Testis (tissue), 3 donors: ENCODE data around the gene PLCB1. TPM values are rescaled to one million over a fixed set of nuclear protein-coding genes. Genes with fewer than 3 reads are reported as not detected.

Experiments used
- DNase-seq: peaks from one replicate; pipeline ENCODE4 v3.0.0-alpha.2; 2019
- H3K27ac ChIP-seq, 2 donors: fragments of 200-600 bp; sonication (generic); one replicate each; pipeline ENCODE4 v1.5.1; 2019
- H3K27me3 ChIP-seq: fragments of 200-600 bp; sonication (generic); one replicate; pipeline ENCODE4 v1.5.1; 2019
- H3K36me3 ChIP-seq: fragments of 200-600 bp; sonication (generic); one replicate; pipeline ENCODE4 v1.5.1; 2017; ENCODE audit warnings: low read depth; ENCODE audit errors: missing control alignments
- H3K4me1 ChIP-seq: fragments of 200-600 bp; sonication (generic); one replicate; pipeline ENCODE4 v1.5.1; 2019
- H3K4me3 ChIP-seq, 2 donors: fragments of 200-600 bp; sonication (generic); one replicate each; pipeline ENCODE4 v1.5.1; 2017 to 2019
- H3K9me3 ChIP-seq: fragments of 200-600 bp; sonication (generic); one replicate; pipeline ENCODE4 v1.5.1; 2017
- POLR2A ChIP-seq: fragments of 450-650 bp; IDR thresholded peaks from one replicate; pipeline ENCODE4 v1.6.1; 2017; ENCODE audit warnings: antibody characterized with exemption, mild to moderate bottlenecking, moderate library complexity
- WGBS, 2 donors: methylation state at CpG; one replicate each; pipeline ENCODE4 v1.1.5; 2018; 5-methylcytosine and 5-hydroxymethylcytosine counted together
- intact Hi-C: fragments of 100-400 bp; cut with DNase I; formaldehyde crosslinking; loops from one replicate; pipeline ENCODE4 v1.15.1; 2023; ENCODE audit warnings: low total_unique reads
- polyA plus RNA-seq: library from polyadenylated mRNA; stranded (reverse); fragments of 350-450 nt; fragmentation: Illumina TruSeq; extraction: RNeasy Lipid Tissue Mini Kit (QIAGEN cat#74804); gene quantifications from one replicate; pipeline ENCODE4 v1.2.3, GENCODE V29; 2014; ENCODE audit warnings: low read depth, low replicate concordance; ENCODE audit not compliant: insufficient read depth
- total RNA-seq, 2 donors: library from RNA; depleted of rRNA; stranded (reverse); fragments of >200 nt; gene quantifications; one replicate each; pipeline ENCODE4 v1.2.3, GENCODE V29; 2016
- TF ChIP-seq, protein P1 (sequence below), 3 experiments: fragments of 450-650 bp in 2 of 3; fragments of 200-600 bp in 1 of 3; sonication (generic) in 1 of 3; IDR thresholded peaks; one replicate each; pipeline ENCODE4 v1.5.1; 2016 to 2019; ENCODE audit warnings: antibody characterized with exemption in 3 of 3, mild to moderate bottlenecking in 2 of 3, moderate library complexity in 1 of 3

PLCB1 gene
- total and polyA plus RNA-seq, 3 donors from 2014 or later: 3.1 to 9.8 (median 8.2) TPM

GRCh38 chr20:8519887-8520286, 387.8 kb downstream of the PLCB1 start:
- Histone ChIP-seq H3K4me3 (no peak overlapping the region), H3K27me3 (no peaks in the 10 kb centered on the region), H3K27ac (no peak overlapping the region), H3K9me3 (no peaks in the 10 kb centered on the region), H3K36me3 (no peaks in the 10 kb centered on the region), H3K4me1 (no peaks in the 10 kb centered on the region)
- WGBS, 2 donors: 84 to 86% methylated on average over 1 of the region's 1 CpG
- intact Hi-C loops: no loop called here
- DNase-seq: no peak
- TF ChIP-seq POLR2A: no peak
- TF ChIP-seq, protein P1, sequence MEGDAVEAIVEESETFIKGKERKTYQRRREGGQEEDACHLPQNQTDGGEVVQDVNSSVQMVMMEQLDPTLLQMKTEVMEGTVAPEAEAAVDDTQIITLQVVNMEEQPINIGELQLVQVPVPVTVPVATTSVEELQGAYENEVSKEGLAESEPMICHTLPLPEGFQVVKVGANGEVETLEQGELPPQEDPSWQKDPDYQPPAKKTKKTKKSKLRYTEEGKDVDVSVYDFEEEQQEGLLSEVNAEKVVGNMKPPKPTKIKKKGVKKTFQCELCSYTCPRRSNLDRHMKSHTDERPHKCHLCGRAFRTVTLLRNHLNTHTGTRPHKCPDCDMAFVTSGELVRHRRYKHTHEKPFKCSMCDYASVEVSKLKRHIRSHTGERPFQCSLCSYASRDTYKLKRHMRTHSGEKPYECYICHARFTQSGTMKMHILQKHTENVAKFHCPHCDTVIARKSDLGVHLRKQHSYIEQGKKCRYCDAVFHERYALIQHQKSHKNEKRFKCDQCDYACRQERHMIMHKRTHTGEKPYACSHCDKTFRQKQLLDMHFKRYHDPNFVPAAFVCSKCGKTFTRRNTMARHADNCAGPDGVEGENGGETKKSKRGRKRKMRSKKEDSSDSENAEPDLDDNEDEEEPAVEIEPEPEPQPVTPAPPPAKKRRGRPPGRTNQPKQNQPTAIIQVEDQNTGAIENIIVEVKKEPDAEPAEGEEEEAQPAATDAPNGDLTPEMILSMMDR (IDR thresholded peaks at IDR 0.05): no peak

DNA sequence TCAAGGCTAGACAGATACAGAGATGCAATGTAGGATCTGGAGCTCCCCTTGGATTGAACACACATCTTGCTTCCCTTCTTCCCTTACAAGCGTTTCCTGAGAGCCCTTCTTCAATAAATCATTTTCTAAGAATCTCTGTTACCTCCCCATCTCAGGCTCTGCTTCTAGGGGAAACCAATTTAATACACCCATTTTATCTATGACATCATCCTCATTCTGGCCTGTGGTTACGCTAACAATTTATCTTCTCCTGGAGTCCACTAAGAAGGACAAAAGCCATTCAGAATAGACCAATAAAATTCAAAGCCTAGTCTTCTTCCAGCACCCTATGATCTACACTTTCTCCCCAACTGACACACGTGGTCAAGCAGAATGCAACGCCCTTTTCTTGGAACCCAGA, 390.1 kb downstream of the PLCB1 start:
- no peak overlapping the region for H3K4me3 ChIP-seq
- 74 to 87% methylated on average over 4 of the region's 4 CpGs for WGBS, 2 donors
- no peak for TF ChIP-seq POLR2A
- TF ChIP-seq, protein P1 (IDR thresholded peaks at IDR 0.05): no peak
- H3K27me3 ChIP-seq: no peaks in the 10 kb centered on the region
- intact Hi-C loops: no loop called here
- DNase-seq: no peak
- H3K9me3 ChIP-seq: no peaks in the 10 kb centered on the region
- H3K27ac ChIP-seq: no peak overlapping the region
- H3K4me1 ChIP-seq: no peaks in the 10 kb centered on the region
- no peaks in the 10 kb centered on the region for H3K36me3 ChIP-seq

- WGBS, 2 donors: 75 to 86% methylated on average over 5 of the region's 5 CpGs
- DNase-seq: no peak
These were observed 391.6 kb downstream of the PLCB1 start for GRCh38 chr20:8523684-8524083.

GRCh38 chr20:8524101-8525016, 392.3 kb downstream of the PLCB1 start:
- no peak for DNase-seq
- Histone ChIP-seq H3K4me3 (no peak overlapping the region), H3K27ac (no peak overlapping the region), H3K36me3 (no peaks in the 10 kb centered on the region), H3K4me1 (no peaks in the 10 kb centered on the region), H3K9me3 (no peaks in the 10 kb centered on the region), H3K27me3 (no peaks in the 10 kb centered on the region)
- WGBS, 2 donors: 41 to 48% methylated on average over 5 of the region's 5 CpGs
- TF ChIP-seq POLR2A: no peak
- TF ChIP-seq, protein P1 (IDR thresholded peaks at IDR 0.05): no peak
- intact Hi-C loops: no loop called here

More at GRCh38 chr20:8523684-8524083, 391.6 kb downstream of the PLCB1 start:
- H3K27ac ChIP-seq: no peak overlapping the region
- H3K9me3 ChIP-seq: no peaks in the 10 kb centered on the region
- H3K4me3 ChIP-seq: no peak overlapping the region
- no peaks in the 10 kb centered on the region for H3K27me3 ChIP-seq
- intact Hi-C loops: no loop called here
- H3K4me1 ChIP-seq: no peaks in the 10 kb centered on the region
- H3K36me3 ChIP-seq: no peaks in the 10 kb centered on the region
- no peak for TF ChIP-seq POLR2A
- TF ChIP-seq, protein P1 (IDR thresholded peaks at IDR 0.05): no peak

- TF ChIP-seq, protein P1 (IDR thresholded peaks at IDR 0.05): no peak
- no peak for TF ChIP-seq POLR2A
- Histone ChIP-seq H3K9me3 (no peaks in the 10 kb centered on the region), H3K27me3 (no peaks in the 10 kb centered on the region), H3K27ac (no peak overlapping the region), H3K4me1 (no peaks in the 10 kb centered on the region), H3K4me3 (no peak overlapping the region), H3K36me3 (no peaks in the 10 kb centered on the region)
- DNase-seq: no peak
- intact Hi-C loops: no loop called here
These were observed 392.9 kb downstream of the PLCB1 start for GRCh38 chr20:8525017-8525343.
